KMS-11 (cell line): ENCODE results near the gene LARGE2.

ENCODE experiments used
- H2AFZ ChIP-seq: fragments of 200-600 bp; sonication (generic); 2 replicates; pipeline ENCODE4 v1.6.1; 2016; ENCODE audit warnings: antibody characterized with exemption, mixed run types, low read depth
- H3K27ac ChIP-seq: fragments of 200-600 bp; sonication (generic); 2 replicates; pipeline ENCODE4 v1.6.1; 2016; ENCODE audit warnings: mild to moderate bottlenecking, mixed run types
- H3K27me3 ChIP-seq: fragments of 200-600 bp; sonication (generic); 2 replicates; pipeline ENCODE4 v1.6.1; 2017; ENCODE audit warnings: mild to moderate bottlenecking, low read depth, mixed run types, moderate library complexity; ENCODE audit not compliant: insufficient read depth
- H3K36me3 ChIP-seq: fragments of 200-600 bp; sonication (generic); 2 replicates; pipeline ENCODE4 v1.6.1; 2017; ENCODE audit warnings: mild to moderate bottlenecking, mixed run types; ENCODE audit not compliant: insufficient read depth
- H3K4me1 ChIP-seq: fragments of 200-600 bp; sonication (generic); 2 replicates; pipeline ENCODE4 v1.6.1; 2016; ENCODE audit warnings: mild to moderate bottlenecking, low read depth, mixed run types; ENCODE audit not compliant: poor library complexity, severe bottlenecking
- H3K4me2 ChIP-seq: fragments of 200-600 bp; sonication (generic); 2 replicates; pipeline ENCODE4 v1.7.0; 2016; ENCODE audit warnings: mild to moderate bottlenecking, mixed run types
- H3K4me3 ChIP-seq: fragments of 200-600 bp; sonication (generic); IDR thresholded peaks from 2 replicates; pipeline ENCODE4 v1.6.1; 2017; ENCODE audit warnings: low read depth, low read length, mixed read lengths; ENCODE audit not compliant: insufficient read depth
- H3K79me2 ChIP-seq: fragments of 200-600 bp; sonication (generic); 2 replicates; pipeline ENCODE4 v1.6.1; 2016; ENCODE audit warnings: low read depth, mixed run types; ENCODE audit not compliant: insufficient read depth
- H3K9ac ChIP-seq: fragments of 200-600 bp; sonication (generic); 2 replicates; pipeline ENCODE4 v1.6.1; 2016; ENCODE audit warnings: mild to moderate bottlenecking, mixed run types
- H4K20me1 ChIP-seq: fragments of 200-600 bp; sonication (generic); 2 replicates; pipeline ENCODE4 v1.6.1; 2016; ENCODE audit warnings: mild to moderate bottlenecking, mixed run types; ENCODE audit not compliant: insufficient read depth
- TF ChIP-seq, protein P1 (sequence below): fragments of 200-600 bp; sonication (generic); conservative IDR thresholded peaks from 2 replicates; pipeline ENCODE4 v1.6.1; 2017; ENCODE audit warnings: low read depth, mild to moderate bottlenecking, antibody characterized with exemption, low read length, moderate library complexity, mixed read lengths

The LARGE2 gene

DNA sequence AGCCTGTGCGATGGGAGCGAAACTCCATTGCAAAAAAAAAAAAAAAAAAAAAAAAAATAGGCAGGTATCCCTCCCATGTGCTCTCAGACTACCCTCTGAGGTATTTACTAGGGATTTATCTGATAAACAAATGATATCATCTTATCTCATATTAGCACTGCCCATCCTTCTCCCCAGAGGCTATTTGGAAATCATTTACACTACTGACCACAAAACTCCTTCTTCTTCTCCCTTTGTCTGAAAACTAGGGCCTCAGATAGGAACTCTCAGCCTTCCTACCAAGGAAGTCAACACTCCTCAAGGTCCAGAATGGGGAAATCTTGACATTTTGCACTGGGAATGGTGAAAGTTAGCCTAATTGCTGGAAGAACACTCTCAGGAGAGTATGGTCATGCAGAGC is 46.4 kb downstream of the LARGE2 start:
- TF ChIP-seq, protein P1, sequence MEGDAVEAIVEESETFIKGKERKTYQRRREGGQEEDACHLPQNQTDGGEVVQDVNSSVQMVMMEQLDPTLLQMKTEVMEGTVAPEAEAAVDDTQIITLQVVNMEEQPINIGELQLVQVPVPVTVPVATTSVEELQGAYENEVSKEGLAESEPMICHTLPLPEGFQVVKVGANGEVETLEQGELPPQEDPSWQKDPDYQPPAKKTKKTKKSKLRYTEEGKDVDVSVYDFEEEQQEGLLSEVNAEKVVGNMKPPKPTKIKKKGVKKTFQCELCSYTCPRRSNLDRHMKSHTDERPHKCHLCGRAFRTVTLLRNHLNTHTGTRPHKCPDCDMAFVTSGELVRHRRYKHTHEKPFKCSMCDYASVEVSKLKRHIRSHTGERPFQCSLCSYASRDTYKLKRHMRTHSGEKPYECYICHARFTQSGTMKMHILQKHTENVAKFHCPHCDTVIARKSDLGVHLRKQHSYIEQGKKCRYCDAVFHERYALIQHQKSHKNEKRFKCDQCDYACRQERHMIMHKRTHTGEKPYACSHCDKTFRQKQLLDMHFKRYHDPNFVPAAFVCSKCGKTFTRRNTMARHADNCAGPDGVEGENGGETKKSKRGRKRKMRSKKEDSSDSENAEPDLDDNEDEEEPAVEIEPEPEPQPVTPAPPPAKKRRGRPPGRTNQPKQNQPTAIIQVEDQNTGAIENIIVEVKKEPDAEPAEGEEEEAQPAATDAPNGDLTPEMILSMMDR, result no peak
- no peaks in the 10 kb centered on the region for H3K27me3 ChIP-seq
- H3K36me3 ChIP-seq, result no peaks in the 10 kb centered on the region
- H3K4me2 ChIP-seq, result no peak overlapping the region
- peaks cover 4% of the 10 kb centered on the region for H3K4me1 ChIP-seq
- no peaks in the 10 kb centered on the region for H3K79me2 ChIP-seq
- no peaks in the 10 kb centered on the region for H4K20me1 ChIP-seq
- H3K27ac ChIP-seq, result no peak overlapping the region
- no peak overlapping the region for H3K4me3 ChIP-seq
- H3K9ac ChIP-seq, result no peak overlapping the region
- H2AFZ ChIP-seq, result no peak overlapping the region

DNA sequence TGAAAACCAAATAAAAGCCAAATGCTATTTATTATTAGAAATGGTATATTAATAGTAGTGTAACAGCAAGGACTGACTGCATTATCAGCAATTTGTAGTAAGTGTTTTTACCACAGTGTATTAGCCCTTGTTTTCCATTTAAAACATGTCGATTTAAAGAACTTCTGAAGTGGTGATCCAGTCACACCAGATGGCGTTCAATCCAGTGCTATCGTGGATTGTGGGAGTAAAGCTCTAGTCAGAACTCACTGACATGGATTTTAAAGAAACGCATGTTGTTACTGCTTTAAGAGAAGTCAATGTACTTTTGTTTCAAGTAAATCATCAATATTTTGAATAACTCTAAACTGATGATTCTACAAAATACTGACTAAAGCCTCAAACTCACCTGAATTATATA is 51.1 kb downstream of the LARGE2 start:
- H3K79me2 ChIP-seq, result no peaks in the 10 kb centered on the region
- H4K20me1 ChIP-seq, result no peaks in the 10 kb centered on the region
- H3K36me3 ChIP-seq, result no peaks in the 10 kb centered on the region
- no peak overlapping the region for H3K9ac ChIP-seq
- no peaks in the 10 kb centered on the region for H3K4me1 ChIP-seq
- H3K4me2 ChIP-seq, result no peak overlapping the region
- no peak overlapping the region for H3K27ac ChIP-seq
- H2AFZ ChIP-seq, result no peak overlapping the region
- H3K27me3 ChIP-seq, result no peaks in the 10 kb centered on the region
- no peak overlapping the region for H3K4me3 ChIP-seq
- TF ChIP-seq, protein P1, result no peak

DNA sequence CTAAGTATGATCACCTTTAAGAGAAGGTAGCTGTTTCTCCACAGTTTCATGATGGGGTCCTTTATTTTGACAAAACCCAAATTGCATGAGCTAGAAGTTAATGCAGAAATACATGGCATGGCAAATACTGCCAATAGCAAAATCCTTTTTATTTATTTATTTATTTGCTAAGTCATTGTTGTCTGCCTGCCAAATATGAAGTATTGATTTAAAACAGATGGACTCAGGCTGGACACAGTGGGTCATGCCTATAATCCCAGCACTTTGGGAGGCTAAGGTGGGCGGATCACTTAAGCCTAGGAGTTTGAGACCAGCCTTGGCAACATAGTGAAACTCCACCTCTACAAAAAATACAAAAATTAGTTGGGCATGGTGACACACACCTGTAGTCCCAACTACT is 52.4 kb downstream of the LARGE2 start:
- Histone ChIP-seq H3K27me3 (no peaks in the 10 kb centered on the region), H3K4me2 (no peak overlapping the region), H3K36me3 (no peaks in the 10 kb centered on the region), H3K9ac (no peak overlapping the region), H4K20me1 (no peaks in the 10 kb centered on the region), H3K4me1 (no peaks in the 10 kb centered on the region), H3K4me3 (no peak overlapping the region), H2AFZ (no peak overlapping the region), H3K27ac (no peak overlapping the region), H3K79me2 (no peaks in the 10 kb centered on the region)
- TF ChIP-seq, protein P1, result no peak
